Right cardiac atrium (tissue), 5 donors: ENCODE measurements around the gene LUZP1. TPM values are rescaled to one million over a fixed set of nuclear protein-coding genes. Genes with fewer than 3 reads are reported as not detected.

Experiments used
- ATAC-seq, 2 donors: fragments of 200-7000 bp; cut with Tn5 transposase; one replicate each; pipeline versions ENCODE4 v1.8.0 to v1.9.1; 2020; ENCODE audit warnings: moderate library complexity in 2 of 2, mild to moderate bottlenecking in 1 of 2
- DNase-seq, 3 donors: peaks; one replicate each; pipeline ENCODE4 v3.0.0-alpha.2; 2020
- H3K27ac ChIP-seq: one replicate; pipeline ENCODE4 v1.5.1; 2013; ENCODE audit warnings: mild to moderate bottlenecking, low read length, control low read depth, moderate library complexity
- H3K27me3 ChIP-seq: one replicate; pipeline ENCODE4 v1.6.1; 2013; ENCODE audit not compliant: control insufficient read depth, insufficient read depth
- H3K4me1 ChIP-seq: one replicate; pipeline ENCODE4 v1.6.1; 2013; ENCODE audit warnings: low read length; ENCODE audit not compliant: control insufficient read depth, insufficient read depth
- H3K4me3 ChIP-seq: one replicate; pipeline ENCODE4 v1.5.1; 2013; ENCODE audit warnings: low read length, control low read depth
- H3K9me3 ChIP-seq: one replicate; pipeline ENCODE4 v1.6.1; 2013; ENCODE audit warnings: low read length; ENCODE audit not compliant: control insufficient read depth
- WGBS: extraction: QIAGEN DNeasy Blood & Tissue Kit; methylation state at CpG from one replicate; pipeline ENCODE4 v1.1.7; 2013; 5-methylcytosine and 5-hydroxymethylcytosine counted together
- intact Hi-C, 4 donors: fragments of 100-400 bp; cut with DNase I; formaldehyde crosslinking; loops; one replicate each; pipeline versions ENCODE4 v1.11.0 to v1.14.0; 2022 to 2023
- long read RNA-seq, 4 donors: library from polyadenylated mRNA; unstranded; transcript quantifications; one replicate each; pipeline ENCODE4 v2.0.0, GENCODE V29; 2020 to 2021
- polyA plus RNA-seq: library from polyadenylated mRNA; stranded (reverse); fragments of 200-250 nt; gene quantifications from one replicate; pipeline ENCODE4 v1.2.3, GENCODE V29; 2013
- total RNA-seq, 4 donors: library from RNA; stranded (reverse); fragmentation: NEBNext Ultra II Directional; extraction: Animal tissue kit (Norgen Biotek cat#: 25700); gene quantifications; one replicate each; pipeline ENCODE4 v1.2.1, GENCODE V29; 2021
- donor health status: healthy with polysubstance abuse.
- donor health status: DM: no; HTN: yes; CAD: no.
- donor health status: DM: no; HTN: no; CAD: no.
- donor health status: DM: no; HTN: yes; CAD: no; lungs with severe emphysema.
- donor health status: DM: yes; HTN: yes; CAD: no.

Gene LUZP1
- total RNA-seq (10 to 100 TPM; 33.2 to 61.9 (median 42.4) TPM), polyA plus RNA-seq (9.5 TPM)
- long read RNA-seq, donor 1, partial matches to known transcripts = 23 of 39 reads
- long read RNA-seq, donor 1, other reads (novel, unspliced or antisense) = 13 of 39 reads
- long read RNA-seq, donor 2, partial matches to known transcripts = 1 of 7 reads
- long read RNA-seq, donor 2, other reads (novel, unspliced or antisense) = 6 of 7 reads
- long read RNA-seq, donor 3, transcript LUZP1-204 (4 exons, 1,190 nt) = major isoform, 6 of 53 reads
- long read RNA-seq, donor 3, partial matches to known transcripts = 27 of 53 reads
- long read RNA-seq, donor 3, other reads (novel, unspliced or antisense) = 20 of 53 reads
- long read RNA-seq, donor 4, partial matches to known transcripts = 2 of 10 reads
- long read RNA-seq, donor 4, other reads (novel, unspliced or antisense) = 8 of 10 reads

DNA sequence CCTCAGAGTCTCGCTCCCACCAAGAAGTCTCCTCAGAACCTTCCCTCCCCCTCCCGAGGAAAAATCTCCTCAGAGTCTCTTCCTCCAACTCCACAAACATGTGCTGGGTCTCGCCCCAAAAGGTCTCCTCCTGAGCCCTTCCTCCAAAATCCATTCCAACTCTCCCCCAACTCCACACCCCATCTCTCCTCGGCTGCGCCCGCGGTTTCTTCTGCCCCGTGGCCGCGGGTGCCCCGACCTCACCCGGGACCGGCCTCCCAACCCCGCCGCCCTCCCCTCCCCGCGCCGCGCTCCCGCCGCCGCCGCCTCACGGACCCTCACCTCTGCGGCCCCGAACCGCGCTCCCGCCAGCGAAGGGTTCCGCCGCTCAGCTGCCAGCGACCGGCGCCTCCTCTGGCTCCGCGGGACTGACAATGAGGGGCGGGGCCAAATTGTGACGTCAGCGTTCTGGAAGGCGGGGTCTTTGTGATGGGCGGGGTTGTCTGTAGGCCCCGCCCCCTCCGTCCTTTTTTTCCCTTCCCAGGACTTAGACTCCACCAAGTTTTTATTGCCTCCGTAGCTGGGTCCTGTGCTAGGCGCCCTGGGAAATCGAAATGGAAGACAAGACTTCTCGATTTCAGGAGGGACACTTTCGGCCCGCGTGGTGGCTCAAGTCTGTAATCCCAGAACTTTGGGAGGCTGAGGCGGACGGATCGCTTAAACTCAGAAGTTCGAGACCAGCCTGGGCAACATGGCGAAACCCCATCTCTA, at the start of gene LUZP1:
Gene LUZP1, minus strand, starts transcription at position 412 of the 750 bp plus-strand sequence.
- Histone ChIP-seq H3K4me1 (peaks cover 3% of the 10 kb centered on the region), H3K27me3 (no peaks in the 10 kb centered on the region), H3K4me3 (peak within 1 kb of the TSS; percentile 77), H3K9me3 (no peaks in the 10 kb centered on the region), H3K27ac (peak within 1 kb of the TSS; percentile 95)
- ATAC-seq (peak; percentile 92 to 94), DNase-seq (peak; percentile 89 to 95 (median 95))
- intact Hi-C loops = no loop called here
- 6% methylated on average over 56 of the region's 56 CpGs for WGBS

DNA sequence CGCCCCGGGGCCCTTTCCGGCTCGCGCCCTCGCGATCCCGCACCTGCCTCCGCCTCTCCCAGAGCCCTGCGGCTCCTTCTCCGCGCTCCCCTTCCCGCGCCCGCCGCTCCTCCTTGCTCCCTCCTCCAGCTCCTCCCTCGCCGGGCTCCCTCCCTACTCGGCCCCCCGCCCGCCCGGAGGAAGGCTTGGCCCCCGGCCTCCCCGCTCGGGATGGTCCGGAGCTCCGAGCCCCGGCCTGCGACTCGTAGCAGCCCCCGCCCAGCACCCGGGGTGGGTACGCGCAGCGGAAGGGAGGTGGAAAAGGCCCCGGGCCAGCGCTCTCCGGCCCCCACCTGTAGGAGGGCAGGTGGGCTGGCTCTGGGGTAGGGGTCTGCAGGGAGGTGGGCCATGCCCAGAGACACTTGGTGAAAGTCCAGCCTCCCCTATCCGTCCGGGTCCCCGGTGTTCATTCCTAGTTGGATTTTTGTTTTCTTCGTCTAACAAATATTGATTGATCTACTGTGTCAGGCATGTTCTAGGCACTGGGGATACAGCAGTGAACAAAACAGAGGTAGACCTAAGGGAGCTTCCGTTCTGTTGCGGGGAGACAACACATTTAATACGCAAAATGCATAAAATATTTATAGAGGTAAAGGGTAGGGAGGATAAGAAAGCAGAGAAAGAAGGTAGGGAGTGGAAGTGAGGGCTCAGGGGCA, 48.9 kb upstream of the LUZP1 start, which contains the start of gene HTR1D:
Gene HTR1D, minus strand, starts transcription at position 82 of the 695 bp plus-strand sequence. CDS start 23,283 bp downstream, outside the sequence.
- Histone ChIP-seq H3K9me3 (no peaks in the 10 kb centered on the region), H3K4me1 (no peaks in the 10 kb centered on the region), H3K4me3 (peak within 1 kb of the TSS; percentile 54), H3K27ac (no peak within 1 kb of the TSS), H3K27me3 (no peaks in the 10 kb centered on the region)
- peak; percentile 33 to 44 for ATAC-seq
- 3% methylated on average over 45 of the region's 45 CpGs for whole genome bisulfite sequencing
- DNase-seq = peak in 2 of 3 donors; percentile 56 to 57
- intact Hi-C loops = no loop called here

DNA sequence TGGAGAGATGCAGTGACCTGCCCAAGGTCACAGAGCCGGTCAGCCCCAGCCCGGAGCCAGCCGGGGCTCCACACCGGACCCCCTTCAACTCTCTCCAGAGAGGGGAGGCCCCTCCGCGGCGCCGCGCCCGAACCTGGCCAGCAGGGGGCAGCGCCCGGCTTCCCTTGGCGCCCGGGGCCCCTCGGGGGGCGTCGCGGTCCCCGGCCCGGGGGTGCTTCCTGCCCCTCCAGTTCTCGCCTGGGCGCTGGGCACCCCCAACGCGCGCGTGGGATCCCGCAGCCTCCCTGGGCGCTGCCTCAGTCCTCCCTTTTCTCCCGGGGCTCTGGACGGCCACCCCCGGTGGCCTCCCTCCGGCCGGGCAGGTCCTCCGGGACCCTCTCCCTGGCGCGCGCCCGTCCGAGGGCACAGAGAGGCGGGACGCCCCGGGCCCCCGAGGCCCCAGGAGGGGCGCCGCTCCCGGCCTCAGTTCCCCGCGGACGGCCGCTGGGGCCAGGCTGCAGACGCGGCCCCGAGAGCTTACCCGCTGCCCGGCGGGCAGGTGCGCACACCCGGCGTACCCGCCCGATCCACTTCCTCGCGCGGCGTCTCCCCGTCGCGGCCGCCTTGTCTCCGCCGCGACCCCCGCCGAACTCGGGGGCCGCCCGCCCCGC, 48.2 kb upstream of the LUZP1 start:
- H3K4me3 ChIP-seq = peak overlapping the region; percentile 54
- ATAC-seq = peak; percentile 30 to 40

DNA sequence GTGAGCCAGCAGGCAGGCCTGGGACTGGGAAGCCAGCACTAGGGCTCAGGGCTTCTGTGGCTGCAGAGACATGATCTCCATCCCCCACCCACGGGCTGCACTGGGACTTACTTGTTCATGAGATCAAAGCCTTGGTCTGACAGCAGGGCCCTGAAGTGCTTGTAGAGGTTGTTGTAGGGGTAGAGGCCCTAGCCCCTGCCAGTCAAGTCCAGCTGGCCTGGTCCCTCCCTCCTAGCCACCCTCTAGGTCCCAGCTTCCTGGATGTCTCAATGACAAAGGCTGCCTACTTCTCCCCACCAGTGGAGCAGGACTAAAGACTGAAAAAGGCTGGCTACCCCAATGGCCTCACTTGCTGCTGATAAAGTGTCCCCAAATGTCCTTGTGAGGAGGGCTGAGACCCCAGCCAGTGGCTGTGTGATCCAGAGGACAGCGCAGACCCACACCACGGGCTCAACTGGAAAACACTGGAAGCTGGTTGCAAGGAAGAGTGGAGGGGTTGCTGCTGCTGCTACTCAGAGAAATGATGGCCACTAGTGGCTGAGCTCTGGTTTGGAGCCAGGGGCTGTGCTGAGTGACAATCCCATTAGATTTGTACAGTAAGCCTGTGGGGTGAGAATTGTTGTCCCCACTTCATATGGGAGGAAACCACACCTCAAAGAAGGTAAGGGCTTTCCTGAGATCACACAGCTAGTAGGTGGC, 47.2 kb upstream of the LUZP1 start:
- DNase-seq = no peak
- Histone ChIP-seq H3K4me3 (no peak overlapping the region), H3K4me1 (no peaks in the 10 kb centered on the region), H3K9me3 (no peaks in the 10 kb centered on the region), H3K27me3 (no peaks in the 10 kb centered on the region), H3K27ac (no peak overlapping the region)
- WGBS = 74% methylated on average over 3 of the region's 3 CpGs
- ATAC-seq = no peak
- intact Hi-C loops = no loop called here

More for the DNA sequence above, 48.2 kb upstream of the LUZP1 start:
- peak in 1 of 3 donors; percentile 47 for DNase-seq
- WGBS = under 1% methylated on average over 78 of the region's 78 CpGs
- intact Hi-C loops = no loop called here
- no peaks in the 10 kb centered on the region for H3K27me3 ChIP-seq
- H3K9me3 ChIP-seq = no peaks in the 10 kb centered on the region
- H3K27ac ChIP-seq = no peak overlapping the region
- no peaks in the 10 kb centered on the region for H3K4me1 ChIP-seq

DNA sequence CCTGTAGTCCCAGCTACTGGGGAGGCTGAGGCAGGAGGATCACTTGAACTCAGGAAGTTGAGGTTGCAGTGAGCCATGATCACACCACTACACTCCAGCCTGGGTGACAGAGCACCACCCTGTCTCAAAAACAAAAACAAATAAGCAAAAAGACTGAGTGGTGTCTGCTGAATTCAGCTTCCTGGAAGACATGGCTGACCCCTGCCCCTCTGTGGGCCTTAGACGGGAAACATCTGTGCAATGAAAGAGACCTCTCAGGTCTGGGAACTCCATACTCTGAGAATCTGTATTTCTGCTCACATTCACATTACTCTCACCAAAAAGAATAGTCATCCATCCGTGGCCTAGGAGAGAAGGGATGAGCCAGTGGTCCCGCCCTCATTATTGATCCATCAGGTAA, 46.6 kb upstream of the LUZP1 start:
- intact Hi-C loops = no loop called here
- 87% methylated on average over 3 of the region's 3 CpGs for WGBS
- H3K9me3 ChIP-seq = no peaks in the 10 kb centered on the region
- H3K4me3 ChIP-seq = no peak overlapping the region
- no peak overlapping the region for H3K27ac ChIP-seq
- no peak for DNase-seq
- ATAC-seq = no peak
- H3K4me1 ChIP-seq = no peaks in the 10 kb centered on the region
- H3K27me3 ChIP-seq = no peaks in the 10 kb centered on the region

DNA sequence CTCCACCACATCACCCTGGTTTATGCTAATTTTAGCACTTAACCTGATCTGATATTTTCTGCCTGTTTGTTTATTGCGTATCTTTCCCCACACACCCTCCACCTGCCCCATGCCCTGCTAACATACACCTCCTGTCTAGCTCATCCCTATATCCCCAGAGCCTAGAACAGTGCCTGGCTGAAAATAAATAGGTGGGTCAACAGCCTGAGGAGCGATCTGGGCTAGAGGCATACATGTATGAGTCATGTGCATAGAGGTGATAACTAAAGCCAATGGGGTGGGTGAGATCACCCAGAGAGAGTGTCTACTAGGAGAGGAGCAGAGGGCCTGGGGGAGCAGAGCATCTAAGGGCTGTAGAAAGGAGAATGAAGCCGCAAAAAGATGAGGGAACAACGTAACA, 46.0 kb upstream of the LUZP1 start:
- no peak overlapping the region for H3K4me3 ChIP-seq
- intact Hi-C loops = no loop called here
- H3K4me1 ChIP-seq = no peaks in the 10 kb centered on the region
- H3K27ac ChIP-seq = no peak overlapping the region
- WGBS = 98% methylated on average over 4 of the region's 4 CpGs
- H3K27me3 ChIP-seq = no peaks in the 10 kb centered on the region
- ATAC-seq (no peak), DNase-seq (no peak)
- no peaks in the 10 kb centered on the region for H3K9me3 ChIP-seq

DNA sequence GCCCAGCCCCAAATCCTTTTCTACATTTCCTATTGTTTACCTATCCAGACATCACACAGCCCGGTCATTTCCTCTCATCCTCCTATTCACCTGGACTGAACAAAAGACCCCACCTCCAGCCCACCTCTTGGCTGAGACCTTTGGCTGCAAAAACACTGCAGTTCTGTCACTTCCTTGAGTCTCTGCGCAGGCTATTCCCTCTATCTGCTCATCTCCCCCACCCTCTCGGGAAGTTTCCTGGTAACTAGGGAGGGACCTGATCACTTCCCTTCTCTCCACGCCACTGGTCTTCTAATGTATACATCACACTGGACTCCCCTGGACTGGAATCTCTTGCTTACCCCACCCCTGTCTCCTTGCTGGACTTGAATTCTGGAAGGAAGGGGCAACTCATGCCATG, 43.3 kb upstream of the LUZP1 start:
- WGBS = 43% methylated on average over 4 of the region's 4 CpGs
- Histone ChIP-seq H3K4me3 (no peak overlapping the region), H3K27me3 (no peaks in the 10 kb centered on the region), H3K4me1 (no peaks in the 10 kb centered on the region), H3K27ac (no peak overlapping the region), H3K9me3 (no peaks in the 10 kb centered on the region)
- ATAC-seq (no peak), DNase-seq (no peak)
- intact Hi-C loops = no loop called here

DNA sequence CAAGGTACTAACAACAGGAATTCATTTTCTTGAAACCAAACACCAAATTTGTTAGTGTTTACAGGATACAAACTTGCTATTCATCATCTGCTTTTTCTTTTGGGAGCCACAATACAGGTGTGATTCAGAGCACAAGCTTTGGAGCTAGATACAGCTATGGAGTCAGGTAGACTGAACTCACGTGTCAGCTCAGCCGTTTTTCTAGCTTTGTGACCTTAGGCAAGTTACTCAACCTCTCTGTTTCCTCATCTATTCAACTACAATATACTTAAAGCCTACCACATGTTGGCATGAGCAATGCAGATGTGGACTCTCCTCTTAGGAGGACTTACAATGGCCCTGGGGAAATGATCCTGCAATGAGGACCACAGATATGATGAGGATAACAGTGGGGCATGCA, 42.3 kb upstream of the LUZP1 start:
- 63% methylated on average over 2 of the region's 2 CpGs for WGBS
- Histone ChIP-seq H3K4me1 (no peaks in the 10 kb centered on the region), H3K4me3 (no peak overlapping the region), H3K9me3 (no peaks in the 10 kb centered on the region), H3K27ac (no peak overlapping the region), H3K27me3 (no peaks in the 10 kb centered on the region)
- intact Hi-C loops = no loop called here
- ATAC-seq (no peak), DNase-seq (no peak)

DNA sequence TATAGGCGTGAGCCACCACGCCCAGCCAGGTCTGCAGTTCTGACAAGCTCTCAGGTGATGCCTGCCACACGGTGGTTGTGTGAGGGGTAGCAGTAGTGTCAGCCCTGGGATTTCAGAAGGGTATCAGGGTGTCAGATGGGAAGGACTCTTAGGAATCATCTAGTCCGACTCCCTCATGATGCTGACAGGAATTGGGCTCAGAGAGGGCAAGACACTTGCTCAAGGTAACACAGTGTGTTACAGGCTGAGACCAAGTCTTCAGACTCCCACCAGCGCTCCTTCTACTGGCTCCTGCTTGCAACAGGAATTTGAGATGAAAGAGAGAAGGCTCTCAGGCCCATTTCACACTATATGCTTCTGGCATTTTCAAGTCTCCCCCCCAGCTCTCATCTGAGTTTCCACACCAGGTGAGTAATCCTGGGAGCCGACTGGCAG, 41.7 kb upstream of the LUZP1 start:
- DNase-seq (no peak), ATAC-seq (no peak)
- no peaks in the 10 kb centered on the region for H3K4me1 ChIP-seq
- H3K27ac ChIP-seq = no peak overlapping the region
- H3K27me3 ChIP-seq = no peaks in the 10 kb centered on the region
- no peak overlapping the region for H3K4me3 ChIP-seq
- no peaks in the 10 kb centered on the region for H3K9me3 ChIP-seq
- intact Hi-C loops = no loop called here
- WGBS = 40% methylated on average over 6 of the region's 6 CpGs

DNA sequence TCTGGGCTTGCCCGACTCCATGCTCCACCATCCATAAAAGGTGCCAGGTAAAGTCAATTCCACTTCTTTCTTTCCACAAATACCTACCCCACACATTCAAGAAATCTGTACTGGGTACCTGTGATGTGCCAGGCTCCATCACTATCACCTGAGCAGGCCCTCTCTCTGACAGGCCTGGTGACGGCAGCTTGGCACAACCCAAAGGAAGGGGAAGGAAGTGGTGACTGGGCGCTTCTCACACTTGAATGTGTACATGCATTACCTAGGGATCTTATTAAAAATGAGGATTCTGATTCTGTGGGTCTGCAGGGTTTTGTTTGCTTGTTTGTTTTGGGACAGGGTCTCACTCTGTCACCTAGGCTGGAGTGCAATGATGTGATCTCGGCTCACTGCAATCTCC, 41.1 kb upstream of the LUZP1 start:
- Histone ChIP-seq H3K9me3 (no peaks in the 10 kb centered on the region), H3K4me1 (no peaks in the 10 kb centered on the region), H3K4me3 (no peak overlapping the region), H3K27ac (no peak overlapping the region), H3K27me3 (no peaks in the 10 kb centered on the region)
- intact Hi-C loops = no loop called here
- ATAC-seq = no peak
- WGBS = 73% methylated on average over 4 of the region's 4 CpGs
- DNase-seq = no peak
